Naive thymus-derived CD4-positive, alpha-beta T cell (primary cell): ENCODE data around the gene FRMD1. TPM values are rescaled to one million over a fixed set of nuclear protein-coding genes. Genes with fewer than 3 reads are reported as not detected.

Experiments
- ATAC-seq: fragments of 150-1000 bp; cut with Tn5 transposase; 2 replicates; pipeline ENCODE4 v1.10.0; 2021; ENCODE audit warnings: mild to moderate bottlenecking, moderate library complexity
- CTCF ChIA-PET: fragments of 350-600 bp; sonication (Branson Sonifier 250); formaldehyde crosslinking; loops from one replicate; lab custom pipeline; 2021; ENCODE audit warnings: antibody characterized with exemption; lab: Charles Lee
- POLR2A ChIA-PET: fragments of 350-600 bp; sonication (Branson Sonifier 250); formaldehyde crosslinking; loops from one replicate; lab custom pipeline; 2021; ENCODE audit warnings: antibody characterized with exemption, inconsistent platforms; lab: Charles Lee
- DNase-seq, 9 donors: peaks; one replicate each; pipeline versions ENCODE4 v3.0.0 to v3.0.0-alpha.2; 2020 to 2022; ENCODE audit warnings: mixed read lengths in 1 of 9
- H3K27ac ChIP-seq: one replicate; pipeline ENCODE4 v1.7.0; 2013; ENCODE audit warnings: mild to moderate bottlenecking, low read depth, low read length, moderate library complexity
- H3K27me3 ChIP-seq, 2 donors: one replicate each; pipeline ENCODE4 v1.7.0; 2013; ENCODE audit warnings: low read length in 2 of 2, mild to moderate bottlenecking in 2 of 2, moderate library complexity in 2 of 2; ENCODE audit not compliant: control insufficient read depth in 2 of 2, insufficient read depth in 2 of 2
- H3K36me3 ChIP-seq, 3 experiments: 1 replicate in 2 of 3; 2 replicates in 1 of 3; pipeline ENCODE4 v1.7.0; 2013; ENCODE audit warnings: low read length in 3 of 3, mild to moderate bottlenecking in 3 of 3, moderate library complexity in 1 of 3; ENCODE audit not compliant: insufficient read depth in 3 of 3, control insufficient read depth in 2 of 3
- H3K4me1 ChIP-seq, 2 donors: one replicate each; pipeline ENCODE4 v1.7.0; 2013; ENCODE audit warnings: low read length in 2 of 2, mild to moderate bottlenecking in 2 of 2, moderate library complexity in 1 of 2; ENCODE audit not compliant: control insufficient read depth in 2 of 2, insufficient read depth in 2 of 2
- H3K4me3 ChIP-seq: 2 replicates; pipeline ENCODE4 v1.7.0; 2013; ENCODE audit warnings: mild to moderate bottlenecking, low read length
- H3K9me3 ChIP-seq, 3 experiments: 1 replicate in 2 of 3; 2 replicates in 1 of 3; pipeline ENCODE4 v1.7.0; 2013; ENCODE audit warnings: low read length in 3 of 3; ENCODE audit not compliant: control insufficient read depth in 2 of 3
- H3K27ac Mint-ChIP-seq, 9 donors: one replicate each; pipeline ENCODE4 v1.8.0; 2020 to 2022; ENCODE audit warnings: mixed read lengths in 9 of 9, mild to moderate bottlenecking in 8 of 9, moderate library complexity in 5 of 9, inconsistent platforms in 2 of 9
- H3K27me3 Mint-ChIP-seq, 5 donors: one replicate each; pipeline ENCODE4 v1.8.0; 2021 to 2022; ENCODE audit warnings: mixed read lengths in 5 of 5, mild to moderate bottlenecking in 1 of 5
- H3K36me3 Mint-ChIP-seq, 5 donors: one replicate each; pipeline ENCODE4 v1.8.0; 2020 to 2022; ENCODE audit warnings: mixed read lengths in 5 of 5, mild to moderate bottlenecking in 3 of 5, inconsistent platforms in 1 of 5
- H3K4me1 Mint-ChIP-seq, 7 donors: one replicate each; pipeline ENCODE4 v1.8.0; 2020 to 2022; ENCODE audit warnings: mixed read lengths in 7 of 7, mild to moderate bottlenecking in 3 of 7, inconsistent platforms in 1 of 7
- H3K4me3 Mint-ChIP-seq, 10 donors: one replicate each; pipeline ENCODE4 v1.8.0; 2020 to 2022; ENCODE audit warnings: mild to moderate bottlenecking in 10 of 10, mixed read lengths in 10 of 10, moderate library complexity in 6 of 10, inconsistent platforms in 2 of 10
- H3K9me3 Mint-ChIP-seq, 11 donors: one replicate each; pipeline ENCODE4 v1.8.0; 2020 to 2022; ENCODE audit warnings: mixed read lengths in 11 of 11, mild to moderate bottlenecking in 4 of 11, inconsistent platforms in 1 of 11, moderate library complexity in 1 of 11
- intact Hi-C, 2 donors: fragments of 100-400 bp; cut with micrococcal nuclease; formaldehyde crosslinking; loops; one replicate each; pipeline ENCODE4 v1.15.1; 2023
- polyA plus RNA-seq, 2 donors: library from polyadenylated mRNA; unstranded; fragments of 300-500 nt; fragmentation: Illumina TruSeq; gene quantifications; one replicate each; pipeline ENCODE4 v1.2.3, GENCODE V29; 2021
- total RNA-seq, 6 experiments: library from RNA in 5 of 6; stranded (reverse) in 5 of 6; gene quantifications; 1 replicate in 5 of 6; 2 replicates in 1 of 6; pipeline ENCODE4 v1.2.3 and lab custom pipeline; 2021 to 2026

FRMD1 gene
- total and polyA plus RNA-seq, 7 experiments from 2014 or later = not detected

DNA sequence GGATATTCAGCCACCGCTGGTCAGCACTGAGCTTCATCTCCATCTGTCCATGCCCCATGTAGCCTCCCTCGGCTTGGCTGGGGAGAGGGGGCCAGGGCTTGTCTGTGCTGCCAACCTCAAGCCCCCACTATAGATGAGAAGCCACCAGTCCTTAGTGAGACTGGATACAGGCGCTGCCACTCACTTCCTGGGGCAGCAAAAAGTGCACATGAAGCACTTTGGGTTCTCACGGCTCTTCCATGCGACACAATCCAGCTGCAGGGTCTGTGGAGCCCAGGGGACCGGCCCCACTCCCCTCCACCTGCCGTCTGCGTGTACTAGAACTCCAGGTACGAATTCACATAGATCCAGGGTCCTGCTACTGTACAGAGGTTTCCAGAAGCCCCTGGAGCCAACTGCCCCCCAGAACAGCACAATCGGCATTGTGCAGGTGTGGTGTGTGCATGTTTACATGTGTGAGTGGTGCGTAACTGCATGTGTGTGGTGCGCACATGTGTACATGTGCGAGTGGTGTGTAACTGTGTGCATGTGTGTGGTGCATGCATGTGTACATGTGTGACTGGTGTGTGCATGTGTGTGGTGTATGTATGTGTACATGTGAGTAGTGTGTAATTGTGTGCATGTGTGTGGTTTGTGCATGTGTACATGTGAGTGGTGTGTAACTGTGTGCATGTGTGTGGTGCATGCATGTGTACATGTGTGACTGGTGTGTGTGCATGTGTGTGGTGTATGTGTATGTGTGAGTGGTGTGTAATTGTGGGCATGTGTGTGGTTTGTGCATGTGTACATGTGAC, 4.9 kb downstream of the FRMD1 start:
- DNase-seq (no peak), ATAC-seq (no peak)
- Histone ChIP-seq H3K4me3 (no peak overlapping the region), H3K4me1 (no peaks in the 10 kb centered on the region), H3K27me3 (no peaks in the 10 kb centered on the region), H3K9me3 (no peaks in the 10 kb centered on the region), H3K36me3 (no peaks in the 10 kb centered on the region), H3K27ac (no peak overlapping the region)
- intact Hi-C loops = no loop called here
- Mint-ChIP-seq H3K4me3 (no peak overlapping the region), H3K27me3 (peaks cover 0 to 9% (median 0%) of the 10 kb centered on the region in 5 donors), H3K36me3 (no peaks in the 10 kb centered on the region), H3K27ac (no peak overlapping the region), H3K4me1 (no peaks in the 10 kb centered on the region), H3K9me3 (peaks cover 0 to 2% (median 0%) of the 10 kb centered on the region in 11 donors)
- ChIA-PET CTCF (no interaction called here), POLR2A (no interaction called here)

DNA sequence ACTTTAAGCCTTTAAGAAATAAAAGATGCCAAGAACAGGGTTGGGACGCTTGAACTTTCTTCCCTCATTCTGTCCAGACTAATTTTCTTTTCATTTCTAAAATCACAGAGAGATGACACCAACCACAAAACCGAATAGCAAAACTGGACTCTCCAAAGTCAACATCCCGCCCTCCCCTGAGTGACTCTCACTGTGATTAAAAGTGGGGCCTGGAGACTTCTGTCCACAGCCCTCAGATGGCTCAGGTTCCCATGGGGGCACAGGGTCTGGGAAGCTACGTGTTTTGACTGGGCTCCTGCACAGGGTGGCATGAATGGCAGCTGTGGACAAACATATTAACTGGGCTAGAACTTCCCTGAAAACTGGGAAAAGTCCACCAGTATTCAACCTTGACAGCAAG, 6.3 kb downstream of the FRMD1 start:
- DNase-seq = no peak
- CTCF ChIA-PET = no interaction called here
- Histone ChIP-seq H3K27ac (no peak overlapping the region), H3K4me3 (no peak overlapping the region), H3K36me3 (no peaks in the 10 kb centered on the region), H3K4me1 (no peaks in the 10 kb centered on the region), H3K27me3 (no peaks in the 10 kb centered on the region), H3K9me3 (no peaks in the 10 kb centered on the region)
- H3K27ac Mint-ChIP-seq = no peak overlapping the region
- no peaks in the 10 kb centered on the region for H3K4me1 Mint-ChIP-seq
- no peak for ATAC-seq
- H3K4me3 Mint-ChIP-seq = no peak overlapping the region
- H3K9me3 Mint-ChIP-seq = peaks cover 0 to 2% (median 0%) of the 10 kb centered on the region in 11 donors
- POLR2A ChIA-PET = no interaction called here
- intact Hi-C loops = no loop called here
- no peaks in the 10 kb centered on the region for H3K36me3 Mint-ChIP-seq
- peaks cover 0 to 7% (median 0%) of the 10 kb centered on the region in 5 donors for H3K27me3 Mint-ChIP-seq

DNA sequence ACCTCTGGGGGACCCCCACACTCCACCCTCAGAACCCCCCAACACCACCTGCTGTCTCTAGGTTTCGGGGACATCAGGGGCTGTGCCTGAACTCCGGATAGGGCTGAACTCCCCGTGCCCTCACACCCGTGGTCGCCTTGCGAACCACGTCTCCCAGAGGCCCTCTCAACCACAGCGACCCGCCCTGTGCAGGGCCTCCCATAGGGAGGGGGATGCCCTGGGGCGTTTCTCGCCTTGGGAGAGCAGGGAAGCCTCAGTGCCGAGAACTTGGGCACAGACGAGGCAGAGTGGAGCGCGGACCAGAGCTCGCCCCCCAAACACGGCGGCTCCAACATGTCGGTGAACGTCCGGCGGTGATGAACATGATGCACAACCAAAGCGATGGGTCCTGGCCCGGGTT, 6.8 kb downstream of the FRMD1 start:
- Histone ChIP-seq H3K27me3 (no peaks in the 10 kb centered on the region), H3K4me1 (no peaks in the 10 kb centered on the region), H3K4me3 (no peak overlapping the region), H3K9me3 (no peaks in the 10 kb centered on the region), H3K36me3 (no peaks in the 10 kb centered on the region), H3K27ac (no peak overlapping the region)
- Mint-ChIP-seq H3K4me3 (no peak overlapping the region), H3K9me3 (peaks cover 0 to 2% (median 0%) of the 10 kb centered on the region in 11 donors), H3K27ac (no peak overlapping the region), H3K27me3 (peaks cover 0 to 4% (median 0%) of the 10 kb centered on the region in 5 donors), H3K4me1 (no peaks in the 10 kb centered on the region), H3K36me3 (no peaks in the 10 kb centered on the region)
- ATAC-seq (no peak), DNase-seq (no peak)
- ChIA-PET CTCF (no interaction called here), POLR2A (no interaction called here)
- intact Hi-C loops = no loop called here

DNA sequence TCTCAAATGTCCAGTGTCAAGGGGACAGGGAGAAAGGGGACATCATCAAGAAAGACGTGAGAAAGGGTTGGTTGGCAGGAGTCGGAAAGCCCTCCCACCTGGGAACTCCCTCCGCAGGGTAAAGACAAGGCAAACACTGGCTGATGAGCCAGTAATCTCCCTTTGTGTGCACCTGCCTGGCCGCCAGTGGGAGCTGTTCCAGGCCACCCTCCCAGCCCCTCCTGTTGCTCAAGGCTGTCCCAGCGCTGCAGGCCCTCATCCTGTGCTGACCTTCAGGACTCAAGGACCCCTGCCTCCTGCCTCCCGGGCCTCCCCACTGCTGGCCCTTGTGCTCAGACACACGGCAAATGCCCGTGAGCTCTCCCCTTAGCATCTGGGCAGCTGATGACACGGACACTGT, 7.4 kb downstream of the FRMD1 start:
- H3K36me3 Mint-ChIP-seq = no peaks in the 10 kb centered on the region
- H3K27ac Mint-ChIP-seq = no peak overlapping the region
- H3K4me1 Mint-ChIP-seq = no peaks in the 10 kb centered on the region
- POLR2A ChIA-PET = no interaction called here
- intact Hi-C loops = no loop called here
- Histone ChIP-seq H3K27me3 (no peaks in the 10 kb centered on the region), H3K9me3 (no peaks in the 10 kb centered on the region), H3K4me3 (no peak overlapping the region), H3K36me3 (no peaks in the 10 kb centered on the region), H3K4me1 (no peaks in the 10 kb centered on the region), H3K27ac (no peak overlapping the region)
- H3K27me3 Mint-ChIP-seq = peaks cover 0 to 4% (median 0%) of the 10 kb centered on the region in 5 donors
- H3K9me3 Mint-ChIP-seq = peaks cover 0 to 2% (median 0%) of the 10 kb centered on the region in 11 donors
- DNase-seq (no peak), ATAC-seq (no peak)
- no peak overlapping the region for H3K4me3 Mint-ChIP-seq
- CTCF ChIA-PET = no interaction called here

DNA sequence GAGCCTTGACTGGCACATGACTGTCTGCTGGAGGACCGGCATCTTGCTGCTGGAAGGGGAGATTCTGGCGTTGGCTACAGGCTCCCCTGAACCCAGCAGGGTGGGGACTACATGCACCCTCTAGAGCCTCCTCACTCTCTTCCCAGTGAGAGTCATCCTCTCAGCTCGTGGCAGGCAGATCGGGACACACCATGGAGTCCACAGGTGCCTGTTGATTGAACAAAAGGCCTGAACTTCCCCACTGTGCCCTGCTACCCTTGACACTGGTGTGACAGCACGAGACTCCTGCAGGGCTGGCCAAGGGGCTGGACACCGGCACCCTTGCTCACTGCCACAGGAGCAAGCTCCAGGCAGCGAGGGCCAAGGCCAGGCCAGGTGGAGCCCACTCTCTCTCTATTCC, 8.2 kb downstream of the FRMD1 start:
- ChIA-PET CTCF (no interaction called here), POLR2A (no interaction called here)
- Mint-ChIP-seq H3K4me1 (no peaks in the 10 kb centered on the region), H3K27me3 (peaks cover 0 to 4% (median 0%) of the 10 kb centered on the region in 5 donors), H3K9me3 (no peaks in the 10 kb centered on the region), H3K4me3 (no peak overlapping the region), H3K27ac (no peak overlapping the region), H3K36me3 (no peaks in the 10 kb centered on the region)
- no peaks in the 10 kb centered on the region for H3K36me3 ChIP-seq
- H3K27me3 ChIP-seq = no peaks in the 10 kb centered on the region
- intact Hi-C loops = no loop called here
- H3K4me3 ChIP-seq = no peak overlapping the region
- no peaks in the 10 kb centered on the region for H3K9me3 ChIP-seq
- no peak for DNase-seq
- H3K27ac ChIP-seq = no peak overlapping the region
- no peak for ATAC-seq
- no peaks in the 10 kb centered on the region for H3K4me1 ChIP-seq

DNA sequence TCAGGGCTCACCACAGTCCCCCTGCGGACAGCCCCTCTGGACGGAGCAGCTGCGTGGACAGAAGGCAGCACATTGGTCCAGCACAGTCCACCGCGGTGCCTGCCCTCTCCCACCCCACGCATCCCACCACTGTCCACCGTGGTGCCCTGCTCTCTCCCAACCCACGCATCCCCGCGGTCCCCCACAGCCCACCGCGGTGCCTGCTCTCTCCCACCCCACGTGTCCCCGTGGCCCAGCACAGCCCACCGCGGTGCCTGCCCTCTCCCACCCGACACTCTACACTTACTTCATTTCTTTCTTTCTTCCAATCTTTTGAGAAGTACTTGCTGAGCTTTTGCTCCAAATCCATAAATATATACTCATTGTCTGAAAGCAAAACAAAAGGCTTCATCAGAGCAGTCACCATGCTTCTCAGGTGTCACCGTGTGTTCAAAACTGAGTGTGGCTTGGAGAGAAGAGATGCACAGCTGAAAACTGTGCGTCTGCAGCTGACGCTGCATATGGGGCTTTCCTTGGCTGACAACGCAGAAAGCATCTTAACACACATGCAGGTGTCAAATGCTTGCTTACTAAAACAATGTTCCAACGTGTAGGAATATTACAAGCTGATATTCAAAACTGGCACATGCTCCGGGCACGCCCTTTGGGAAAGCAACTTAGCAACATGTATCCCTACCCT, 11.8 kb downstream of the FRMD1 start:
- H3K36me3 ChIP-seq = no peaks in the 10 kb centered on the region
- H3K27me3 Mint-ChIP-seq = peaks cover 0 to 4% (median 0%) of the 10 kb centered on the region in 5 donors
- DNase-seq (no peak), ATAC-seq (no peak)
- peaks cover 0 to 2% (median 0%) of the 10 kb centered on the region in 11 donors for H3K9me3 Mint-ChIP-seq
- no peak overlapping the region for H3K27ac Mint-ChIP-seq
- POLR2A ChIA-PET = no interaction called here
- no peak overlapping the region for H3K4me3 Mint-ChIP-seq
- no peak overlapping the region for H3K4me3 ChIP-seq
- no peaks in the 10 kb centered on the region for H3K9me3 ChIP-seq
- no peaks in the 10 kb centered on the region for H3K4me1 ChIP-seq
- intact Hi-C loops = no loop called here
- H3K36me3 Mint-ChIP-seq = no peaks in the 10 kb centered on the region
- no peak overlapping the region for H3K27ac ChIP-seq
- no peaks in the 10 kb centered on the region for H3K4me1 Mint-ChIP-seq
- H3K27me3 ChIP-seq = no peaks in the 10 kb centered on the region
- CTCF ChIA-PET = no interaction called here
